Ovary (tissue), 3 donors: ENCODE results near the gene WNK2.

Experiments used
- EP300 ChIP-seq: sonication (generic); formaldehyde crosslinking; IDR thresholded peaks from one replicate; pipeline ENCODE4 v1.6.1; 2017; ENCODE audit warnings: antibody characterized with exemption
- POLR2A ChIP-seq: fragments of 450-650 bp; IDR thresholded peaks from one replicate; pipeline ENCODE4 v1.6.1; 2017; ENCODE audit warnings: antibody characterized with exemption, mild to moderate bottlenecking, moderate library complexity
- TF ChIP-seq, protein P1 (sequence below), 3 donors: fragments of 450-650 bp in 2 of 3; fragments of 200-600 bp in 1 of 3; IDR thresholded peaks; one replicate each; pipeline versions ENCODE4 v1.5.1 to v1.8.0; 2016 to 2022; ENCODE audit warnings: antibody characterized with exemption in 3 of 3, mild to moderate bottlenecking in 1 of 3
- donor health status: DM: no; HTN: no; CAD: no.

DNA sequence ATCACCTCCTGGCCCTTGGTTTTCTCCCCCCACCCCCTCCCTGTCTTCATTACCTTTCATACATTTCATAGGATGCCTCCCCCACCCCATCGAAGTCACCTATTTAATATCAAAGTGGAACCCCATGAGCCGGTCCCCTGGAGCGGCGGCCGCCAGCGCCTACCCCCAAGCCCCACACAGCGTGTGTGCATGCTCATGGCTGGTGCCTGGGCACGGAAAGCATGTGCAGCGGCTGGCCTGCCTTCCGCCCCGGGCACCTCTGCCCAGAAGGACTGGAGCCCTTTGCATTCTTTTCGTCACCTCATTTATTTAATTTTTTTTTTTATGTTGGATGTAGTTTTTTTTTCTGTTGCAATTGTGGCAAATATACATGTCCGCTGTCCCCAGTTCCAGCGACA lies 116.2 kb downstream of the WNK2 start:
- TF ChIP-seq, protein P1, sequence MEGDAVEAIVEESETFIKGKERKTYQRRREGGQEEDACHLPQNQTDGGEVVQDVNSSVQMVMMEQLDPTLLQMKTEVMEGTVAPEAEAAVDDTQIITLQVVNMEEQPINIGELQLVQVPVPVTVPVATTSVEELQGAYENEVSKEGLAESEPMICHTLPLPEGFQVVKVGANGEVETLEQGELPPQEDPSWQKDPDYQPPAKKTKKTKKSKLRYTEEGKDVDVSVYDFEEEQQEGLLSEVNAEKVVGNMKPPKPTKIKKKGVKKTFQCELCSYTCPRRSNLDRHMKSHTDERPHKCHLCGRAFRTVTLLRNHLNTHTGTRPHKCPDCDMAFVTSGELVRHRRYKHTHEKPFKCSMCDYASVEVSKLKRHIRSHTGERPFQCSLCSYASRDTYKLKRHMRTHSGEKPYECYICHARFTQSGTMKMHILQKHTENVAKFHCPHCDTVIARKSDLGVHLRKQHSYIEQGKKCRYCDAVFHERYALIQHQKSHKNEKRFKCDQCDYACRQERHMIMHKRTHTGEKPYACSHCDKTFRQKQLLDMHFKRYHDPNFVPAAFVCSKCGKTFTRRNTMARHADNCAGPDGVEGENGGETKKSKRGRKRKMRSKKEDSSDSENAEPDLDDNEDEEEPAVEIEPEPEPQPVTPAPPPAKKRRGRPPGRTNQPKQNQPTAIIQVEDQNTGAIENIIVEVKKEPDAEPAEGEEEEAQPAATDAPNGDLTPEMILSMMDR (IDR thresholded peaks at IDR 0.05) = no peak
- no peak for TF ChIP-seq POLR2A
- TF ChIP-seq EP300 = no peak
